ENCODE measurements around the gene LAMA3.

- no peak for TF ChIP-seq CTCF (IDR thresholded peaks at IDR 0.05; ENCODE audit: low read depth, low read length, missing input control)
- no peak for TF ChIP-seq GABPA (IDR thresholded peaks at IDR 0.05 in 1 of 2, conservative IDR thresholded peaks at IDR 0.05 in 1 of 2)
- no peak for TF ChIP-seq TAF1 (conservative IDR thresholded peaks at IDR 0.05)
- TF ChIP-seq HNF4A (conservative IDR thresholded peaks at IDR 0.05) = no peak
- TF ChIP-seq SP1 (IDR thresholded peaks at IDR 0.05) = no peak
These were observed 280.4 kb downstream of the LAMA3 start for GRCh38 chr18:23969664-23970063.
